MM.1S (cell line): ENCODE data around the gene UGGT1.

Source experiments
- DNase-seq: peaks from one replicate; pipeline ENCODE4 v3.0.0-alpha.2; 2015
- H2AFZ ChIP-seq: fragments of 300-600 bp; sonication (generic); 2 replicates; pipeline ENCODE4 v1.6.0; 2016; ENCODE audit warnings: antibody characterized with exemption, low read length
- H3F3A ChIP-seq: fragments of 300-600 bp; sonication (generic); 2 replicates; pipeline ENCODE4 v1.6.1; 2016; ENCODE audit warnings: mild to moderate bottlenecking, antibody characterized with exemption, low read length, moderate library complexity, mixed read lengths; ENCODE audit not compliant: insufficient read depth
- H3K27ac ChIP-seq: fragments of 300-600 bp; sonication (generic); 2 replicates; pipeline ENCODE4 v1.5.1; 2016; ENCODE audit warnings: mild to moderate bottlenecking, low read length
- H3K27me3 ChIP-seq: fragments of 300-600 bp; sonication (generic); replicated peaks from 2 replicates; pipeline ENCODE4 v1.6.0; 2016; ENCODE audit warnings: low read length; ENCODE audit not compliant: insufficient read depth
- H3K36me3 ChIP-seq: fragments of 300-600 bp; sonication (generic); replicated peaks from 2 replicates; pipeline ENCODE4 v1.6.1; 2016; ENCODE audit warnings: mild to moderate bottlenecking, low read length, mixed read lengths; ENCODE audit not compliant: insufficient read depth
- H3K4me1 ChIP-seq: fragments of 300-600 bp; sonication (generic); 2 replicates; pipeline ENCODE4 v1.6.1; 2016; ENCODE audit warnings: low read length, mixed read lengths
- H3K4me2 ChIP-seq: fragments of 300-600 bp; sonication (generic); 2 replicates; pipeline ENCODE4 v1.6.0; 2016; ENCODE audit warnings: low read depth, low read length
- H3K4me3 ChIP-seq: fragments of 300-600 bp; sonication (generic); 2 replicates; pipeline ENCODE4 v1.5.1; 2016; ENCODE audit warnings: low read length, mixed read lengths
- H3K79me2 ChIP-seq: fragments of 300-600 bp; sonication (generic); 2 replicates; pipeline ENCODE4 v1.6.1; 2016; ENCODE audit warnings: mixed run types, low read length, mixed read lengths
- H3K9ac ChIP-seq: fragments of 300-600 bp; sonication (generic); 2 replicates; pipeline ENCODE4 v1.6.1; 2016; ENCODE audit warnings: low read length, mixed read lengths
- H3K9me2 ChIP-seq: fragments of 300-600 bp; sonication (generic); replicated peaks from 2 replicates; pipeline ENCODE4 v1.6.1; 2016; ENCODE audit warnings: mild to moderate bottlenecking, low read length, mixed read lengths; ENCODE audit not compliant: insufficient read depth
- H3K9me3 ChIP-seq: fragments of 300-600 bp; sonication (generic); replicated peaks from 2 replicates; pipeline ENCODE4 v1.6.1; 2016; ENCODE audit warnings: mild to moderate bottlenecking, low read length, mixed read lengths; ENCODE audit not compliant: insufficient read depth
- H4K20me1 ChIP-seq: fragments of 300-600 bp; sonication (generic); 2 replicates; pipeline ENCODE4 v1.6.1; 2016; ENCODE audit warnings: mild to moderate bottlenecking, low read length, moderate library complexity, mixed read lengths; ENCODE audit not compliant: insufficient read depth
- CTCF ChIP-seq: fragments of 300-600 bp; sonication (generic); IDR thresholded peaks from 2 replicates; pipeline ENCODE4 v1.5.1; 2016; ENCODE audit warnings: antibody characterized with exemption, low read length, mixed read lengths
- EZH2 ChIP-seq: fragments of 300-600 bp; sonication (generic); optimal IDR thresholded peaks from 2 replicates; pipeline ENCODE3; 2017; ENCODE audit warnings: low read depth, mild to moderate bottlenecking, antibody characterized with exemption, low read length, mixed read lengths
- EZH2phosphoT487 ChIP-seq: fragments of 300-600 bp; sonication (generic); IDR thresholded peaks from 2 replicates; pipeline ENCODE4 v1.6.1; 2018; ENCODE audit warnings: antibody characterized with exemption, low read length

UGGT1 gene

GRCh38 chr2:128196026-128196425, 105.0 kb downstream of the UGGT1 start:
- Histone ChIP-seq H3K36me3 (peaks cover 4% of the 10 kb centered on the region; the same call in 1 of the 2 replicates), H4K20me1 (no peaks in the 10 kb centered on the region), H3K79me2 (no peaks in the 10 kb centered on the region), H3K4me1 (no peaks in the 10 kb centered on the region), H3K9me2 (no peaks in the 10 kb centered on the region), H2AFZ (no peak overlapping the region), H3K27me3 (no peaks in the 10 kb centered on the region), H3F3A (no peaks in the 10 kb centered on the region), H3K4me2 (no peak overlapping the region), H3K27ac (no peak overlapping the region), H3K9ac (no peak overlapping the region), H3K4me3 (no peak overlapping the region), H3K9me3 (no peaks in the 10 kb centered on the region)
- TF ChIP-seq EZH2, result no peak
- TF ChIP-seq CTCF, result no peak
- TF ChIP-seq EZH2phosphoT487, result no peak
- DNase-seq, result no peak

GRCh38 chr2:128196471-128196931, 105.5 kb downstream of the UGGT1 start:
- H3K9me2 ChIP-seq, result no peaks in the 10 kb centered on the region
- TF ChIP-seq EZH2phosphoT487 (no peak), CTCF (no peak), EZH2 (no peak)
- H3K36me3 ChIP-seq, result peaks cover 4% of the 10 kb centered on the region; the same call in 1 of the 2 replicates
- DNase-seq, result no peak
- H3K4me2 ChIP-seq, result no peak overlapping the region
- no peak overlapping the region for H3K4me3 ChIP-seq
- H3F3A ChIP-seq, result no peaks in the 10 kb centered on the region
- no peak overlapping the region for H2AFZ ChIP-seq
- H3K9ac ChIP-seq, result no peak overlapping the region
- no peaks in the 10 kb centered on the region for H4K20me1 ChIP-seq
- H3K4me1 ChIP-seq, result no peaks in the 10 kb centered on the region
- H3K27me3 ChIP-seq, result no peaks in the 10 kb centered on the region
- no peaks in the 10 kb centered on the region for H3K79me2 ChIP-seq
- no peak overlapping the region for H3K27ac ChIP-seq
- H3K9me3 ChIP-seq, result no peaks in the 10 kb centered on the region

DNA sequence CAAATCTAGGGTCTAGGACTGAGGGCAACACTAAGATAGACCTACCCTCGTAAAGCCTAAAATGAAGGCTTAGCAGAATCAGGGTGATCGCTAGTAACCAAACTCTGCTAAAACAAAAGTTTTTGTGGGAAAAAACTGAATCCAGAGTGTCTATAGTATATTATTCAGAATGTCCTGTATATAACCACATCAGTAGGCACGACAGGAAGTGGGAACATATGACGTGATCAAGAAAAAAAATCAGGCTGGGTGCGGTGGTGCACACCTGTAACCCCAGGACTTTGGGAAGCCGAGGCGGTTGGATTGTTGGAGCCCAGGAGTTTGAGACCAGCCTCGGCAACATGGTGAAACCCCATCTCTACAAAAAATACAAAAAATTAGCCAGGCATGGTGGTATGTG, 106.1 kb downstream of the UGGT1 start:
- H3K79me2 ChIP-seq, result no peaks in the 10 kb centered on the region
- no peaks in the 10 kb centered on the region for H3F3A ChIP-seq
- H3K4me1 ChIP-seq, result no peaks in the 10 kb centered on the region
- no peak overlapping the region for H3K9ac ChIP-seq
- H3K9me2 ChIP-seq, result no peaks in the 10 kb centered on the region
- no peaks in the 10 kb centered on the region for H3K27me3 ChIP-seq
- TF ChIP-seq EZH2phosphoT487, result no peak
- TF ChIP-seq EZH2, result no peak
- no peak for TF ChIP-seq CTCF
- DNase-seq, result no peak
- H4K20me1 ChIP-seq, result no peaks in the 10 kb centered on the region
- no peak overlapping the region for H3K4me3 ChIP-seq
- H3K4me2 ChIP-seq, result no peak overlapping the region
- no peaks in the 10 kb centered on the region for H3K36me3 ChIP-seq
- H3K9me3 ChIP-seq, result no peaks in the 10 kb centered on the region
- no peak overlapping the region for H2AFZ ChIP-seq
- no peak overlapping the region for H3K27ac ChIP-seq
